Activated CD4-positive, alpha-beta T cell treated with anti-CD3 and anti-CD28 coated beads, Interleukin-2, amount 10 ng/mL, durations not matched to agents 24 days and 14 days (primary cell): ENCODE results near the gene PLSCR3. TPM values are rescaled to one million over a fixed set of nuclear protein-coding genes. Genes with fewer than 3 reads are reported as not detected.

Experiments used
- DNase-seq: peaks from one replicate; pipeline ENCODE4 v3.0.0; 2022
- H3K27ac Mint-ChIP-seq: one replicate; pipeline ENCODE4 v1.8.0; 2022; ENCODE audit warnings: mild to moderate bottlenecking, mixed read lengths
- H3K27me3 Mint-ChIP-seq: one replicate; pipeline ENCODE4 v1.8.0; 2022; ENCODE audit warnings: mixed read lengths
- H3K36me3 Mint-ChIP-seq: one replicate; pipeline ENCODE4 v1.8.0; 2022; ENCODE audit warnings: low read depth, mild to moderate bottlenecking, mixed read lengths
- H3K4me1 Mint-ChIP-seq: one replicate; pipeline ENCODE4 v1.8.0; 2021; ENCODE audit warnings: mixed read lengths
- H3K4me3 Mint-ChIP-seq: one replicate; pipeline ENCODE4 v1.8.0; 2022; ENCODE audit warnings: mild to moderate bottlenecking, moderate library complexity, mixed read lengths
- H3K9me3 Mint-ChIP-seq: one replicate; pipeline ENCODE4 v1.8.0; 2021; ENCODE audit warnings: mixed read lengths
- intact Hi-C: fragments of 100-400 bp; cut with micrococcal nuclease; formaldehyde crosslinking; loops from one replicate; pipeline ENCODE4 v1.15.1; 2023
- total RNA-seq: library from RNA; stranded (reverse); gene quantifications from 2 replicates; pipeline ENCODE4 v1.2.3, GENCODE V29; 2022

PLSCR3 gene
- total RNA-seq, 1 donor from 2014 or later, result 79.8 TPM

- Mint-ChIP-seq H3K27me3 (peaks cover 9% of the 10 kb centered on the region), H3K36me3 (peaks cover 15% of the 10 kb centered on the region), H3K9me3 (no peaks in the 10 kb centered on the region), H3K4me3 (peak overlapping the region; percentile 93), H3K4me1 (peaks cover 38% of the 10 kb centered on the region), H3K27ac (peak overlapping the region; percentile 98)
- peak; percentile 92 for DNase-seq
- intact Hi-C loops, result loop anchor here (1.0 to 5.0 kb wide), 11 partner anchors 19 to 406 kb away; partner anchors contain the start of genes ACADVL, DLG4, PLSCR3 and SENP3
Observed at GRCh38 chr17:7435676-7436555, 41.6 kb upstream of the PLSCR3 start.

DNA sequence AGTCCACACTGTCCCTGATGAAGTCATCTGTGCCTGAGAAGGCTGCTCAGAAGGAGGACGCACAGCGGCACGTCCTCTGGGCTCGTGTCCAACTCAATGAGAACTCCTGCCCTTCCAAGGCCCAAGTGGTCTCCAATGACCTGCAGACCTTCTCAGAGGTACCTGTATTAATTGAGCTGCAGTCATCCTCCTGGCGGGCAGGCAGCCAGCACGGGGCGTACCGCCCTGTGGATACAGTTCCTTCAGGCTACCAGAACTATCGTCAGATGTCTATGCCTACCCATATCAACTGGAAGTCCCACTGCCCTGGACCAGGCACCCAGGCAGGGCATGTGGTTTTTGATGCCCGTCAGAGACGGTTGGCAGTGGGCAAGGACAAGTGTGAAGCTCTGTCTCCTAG lies 38.0 kb upstream of the PLSCR3 start:
- Mint-ChIP-seq H3K27me3 (no peaks in the 10 kb centered on the region), H3K9me3 (no peaks in the 10 kb centered on the region), H3K4me3 (no peak overlapping the region), H3K4me1 (peaks cover 15% of the 10 kb centered on the region), H3K27ac (no peak overlapping the region), H3K36me3 (peaks cover 2% of the 10 kb centered on the region)
- DNase-seq, result no peak
- intact Hi-C loops, result no loop called here

DNA sequence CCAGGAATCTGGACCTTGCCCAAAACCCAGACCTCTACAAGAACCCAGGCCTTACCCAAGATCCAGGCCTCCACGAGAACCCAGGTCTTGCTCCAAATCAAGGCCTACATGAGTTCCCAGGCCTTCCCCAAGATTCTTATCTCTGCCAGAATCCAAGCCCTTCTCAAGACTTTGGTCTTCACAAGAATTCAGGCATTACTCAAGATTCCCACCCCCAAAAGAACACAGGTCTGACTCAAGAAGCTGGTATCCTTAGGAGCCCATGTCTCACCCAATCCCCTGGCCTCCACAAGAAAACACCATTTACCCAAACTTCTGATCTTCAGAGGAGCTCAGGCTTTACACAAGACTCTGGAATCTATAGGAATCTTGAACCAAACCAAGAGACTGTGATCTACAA lies 36.9 kb upstream of the PLSCR3 start:
- no peak overlapping the region for H3K4me3 Mint-ChIP-seq
- no peak overlapping the region for H3K27ac Mint-ChIP-seq
- no peak for DNase-seq
- intact Hi-C loops, result no loop called here
- H3K9me3 Mint-ChIP-seq, result no peaks in the 10 kb centered on the region
- H3K27me3 Mint-ChIP-seq, result no peaks in the 10 kb centered on the region
- H3K4me1 Mint-ChIP-seq, result peaks cover 10% of the 10 kb centered on the region
- H3K36me3 Mint-ChIP-seq, result no peaks in the 10 kb centered on the region

- H3K27me3 Mint-ChIP-seq, result no peaks in the 10 kb centered on the region
- DNase-seq, result no peak
- H3K4me1 Mint-ChIP-seq, result no peaks in the 10 kb centered on the region
- no peak overlapping the region for H3K27ac Mint-ChIP-seq
- intact Hi-C loops, result no loop called here
- H3K4me3 Mint-ChIP-seq, result no peak overlapping the region
- H3K9me3 Mint-ChIP-seq, result no peaks in the 10 kb centered on the region
- no peaks in the 10 kb centered on the region for H3K36me3 Mint-ChIP-seq
Observed at GRCh38 chr17:7429722-7430121, 35.4 kb upstream of the PLSCR3 start.

- no peak within 1 kb of the TSS for H3K4me3 Mint-ChIP-seq
- no peaks in the 10 kb centered on the region for H3K9me3 Mint-ChIP-seq
- H3K4me1 Mint-ChIP-seq, result no peaks in the 10 kb centered on the region
- DNase-seq, result no peak
- no peak within 1 kb of the TSS for H3K27ac Mint-ChIP-seq
- intact Hi-C loops, result no loop called here
- H3K27me3 Mint-ChIP-seq, result no peaks in the 10 kb centered on the region
- H3K36me3 Mint-ChIP-seq, result no peaks in the 10 kb centered on the region
Observed at GRCh38 chr17:7428557-7428956, 34.2 kb upstream of the PLSCR3 start, which contains the start of gene SPEM3. Gene SPEM3 (plus strand): TSS chr17:7428857. CDS start chr17:7428903, 46 bp downstream.

DNA sequence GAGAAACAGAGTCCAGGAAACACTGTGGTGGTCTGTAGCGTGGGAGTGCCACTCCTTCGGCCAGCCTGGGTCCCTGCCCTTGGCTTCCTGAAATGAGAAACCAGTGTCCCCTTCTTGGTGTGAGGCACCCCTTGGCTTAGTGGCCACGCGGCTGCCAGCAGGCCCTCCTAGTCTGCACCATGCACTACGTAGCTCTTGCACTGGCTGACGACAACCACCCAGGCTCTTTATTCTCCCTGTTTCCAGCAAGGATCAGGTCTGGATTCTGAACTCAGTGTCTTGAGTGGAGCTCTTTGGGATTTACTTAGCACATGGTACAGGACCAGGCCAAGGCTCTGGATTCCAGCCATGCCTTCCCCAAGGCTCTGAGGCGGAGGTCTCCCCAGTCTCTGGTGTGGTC lies 33.2 kb upstream of the PLSCR3 start:
- H3K4me3 Mint-ChIP-seq, result no peak overlapping the region
- intact Hi-C loops, result no loop called here
- no peak for DNase-seq
- H3K4me1 Mint-ChIP-seq, result no peaks in the 10 kb centered on the region
- H3K27me3 Mint-ChIP-seq, result no peaks in the 10 kb centered on the region
- no peaks in the 10 kb centered on the region for H3K9me3 Mint-ChIP-seq
- no peak overlapping the region for H3K27ac Mint-ChIP-seq
- no peaks in the 10 kb centered on the region for H3K36me3 Mint-ChIP-seq

DNA sequence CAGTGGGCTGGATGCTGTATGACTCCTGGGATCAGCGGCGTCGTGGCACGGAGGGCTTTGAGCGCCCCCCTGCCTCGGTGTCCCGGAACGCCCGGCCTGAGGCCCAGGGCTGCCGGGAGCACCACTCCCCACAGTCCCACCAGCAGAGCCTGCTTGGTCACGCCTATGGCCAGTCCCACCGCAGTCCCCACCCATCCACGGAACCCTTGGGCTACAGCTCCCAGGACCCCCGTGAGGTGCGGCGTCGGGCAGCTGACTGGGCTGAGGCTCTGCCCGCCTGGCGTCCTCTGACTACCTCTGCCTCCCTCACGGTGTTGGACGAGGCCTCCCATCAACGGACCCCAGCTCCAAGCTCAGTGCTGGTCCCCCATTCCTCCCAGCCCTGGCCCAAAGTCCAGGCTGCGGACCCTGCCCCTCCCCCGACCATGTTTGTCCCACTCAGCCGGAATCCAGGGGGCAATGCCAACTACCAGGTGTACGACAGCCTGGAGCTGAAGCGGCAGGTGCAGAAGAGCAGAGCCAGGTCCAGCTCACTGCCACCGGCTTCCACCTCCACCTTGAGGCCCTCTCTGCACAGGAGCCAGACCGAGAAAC lies 32.7 kb upstream of the PLSCR3 start:
- no peaks in the 10 kb centered on the region for H3K9me3 Mint-ChIP-seq
- no peaks in the 10 kb centered on the region for H3K4me1 Mint-ChIP-seq
- H3K27ac Mint-ChIP-seq, result no peak overlapping the region
- no peaks in the 10 kb centered on the region for H3K36me3 Mint-ChIP-seq
- H3K4me3 Mint-ChIP-seq, result no peak overlapping the region
- intact Hi-C loops, result no loop called here
- H3K27me3 Mint-ChIP-seq, result no peaks in the 10 kb centered on the region
- no peak for DNase-seq

GRCh38 chr17:7426203-7426863 lies 32.0 kb upstream of the PLSCR3 start:
- Mint-ChIP-seq H3K27ac (no peak overlapping the region), H3K9me3 (no peaks in the 10 kb centered on the region), H3K4me1 (no peaks in the 10 kb centered on the region), H3K4me3 (no peak overlapping the region), H3K36me3 (no peaks in the 10 kb centered on the region), H3K27me3 (no peaks in the 10 kb centered on the region)
- DNase-seq, result no peak
- intact Hi-C loops, result no loop called here

- no peaks in the 10 kb centered on the region for H3K27me3 Mint-ChIP-seq
- H3K27ac Mint-ChIP-seq, result no peak overlapping the region
- H3K36me3 Mint-ChIP-seq, result no peaks in the 10 kb centered on the region
- H3K4me3 Mint-ChIP-seq, result no peak overlapping the region
- DNase-seq, result no peak
- no peaks in the 10 kb centered on the region for H3K9me3 Mint-ChIP-seq
- intact Hi-C loops, result no loop called here
- no peaks in the 10 kb centered on the region for H3K4me1 Mint-ChIP-seq
Observed at GRCh38 chr17:7425756-7426155, 31.4 kb upstream of the PLSCR3 start.

GRCh38 chr17:7425316-7425715 lies 31.0 kb upstream of the PLSCR3 start, which contains the start of gene SPEM2:
Gene SPEM2 (plus strand): TSS chr17:7425616. CDS start chr17:7425689, 73 bp downstream.
- H3K4me3 Mint-ChIP-seq, result no peak within 1 kb of the TSS
- no peaks in the 10 kb centered on the region for H3K9me3 Mint-ChIP-seq
- intact Hi-C loops, result no loop called here
- H3K4me1 Mint-ChIP-seq, result no peaks in the 10 kb centered on the region
- H3K27ac Mint-ChIP-seq, result no peak within 1 kb of the TSS
- no peaks in the 10 kb centered on the region for H3K27me3 Mint-ChIP-seq
- DNase-seq, result no peak
- H3K36me3 Mint-ChIP-seq, result no peaks in the 10 kb centered on the region

DNA sequence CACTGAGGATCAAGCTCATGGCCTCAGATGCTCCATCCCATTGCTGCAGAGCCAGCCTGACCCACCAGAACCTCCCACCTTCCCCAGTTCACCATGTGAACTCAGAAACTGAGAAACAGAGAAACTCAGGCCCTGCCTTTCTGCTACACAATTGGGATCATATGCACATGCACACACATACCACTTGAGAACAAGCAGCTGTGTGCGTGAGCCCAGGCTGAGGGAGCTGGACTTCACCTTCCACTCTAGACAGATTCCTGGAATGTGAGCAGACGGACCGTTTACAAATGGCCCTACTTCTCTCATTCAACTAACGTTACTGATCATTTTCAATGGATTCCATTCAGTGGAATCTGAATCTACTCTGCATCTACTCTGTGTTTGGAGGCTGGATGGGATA lies 29.4 kb upstream of the PLSCR3 start:
- Mint-ChIP-seq H3K4me1 (no peaks in the 10 kb centered on the region), H3K36me3 (no peaks in the 10 kb centered on the region), H3K27ac (no peak overlapping the region), H3K9me3 (no peaks in the 10 kb centered on the region), H3K4me3 (no peak overlapping the region), H3K27me3 (no peaks in the 10 kb centered on the region)
- intact Hi-C loops, result no loop called here
- no peak for DNase-seq

GRCh38 chr17:7421186-7421585 lies 26.9 kb upstream of the PLSCR3 start:
- H3K4me1 Mint-ChIP-seq, result no peaks in the 10 kb centered on the region
- H3K27me3 Mint-ChIP-seq, result no peaks in the 10 kb centered on the region
- no peaks in the 10 kb centered on the region for H3K9me3 Mint-ChIP-seq
- intact Hi-C loops, result no loop called here
- DNase-seq, result no peak
- H3K4me3 Mint-ChIP-seq, result no peak overlapping the region
- no peak overlapping the region for H3K27ac Mint-ChIP-seq
- no peaks in the 10 kb centered on the region for H3K36me3 Mint-ChIP-seq

DNA sequence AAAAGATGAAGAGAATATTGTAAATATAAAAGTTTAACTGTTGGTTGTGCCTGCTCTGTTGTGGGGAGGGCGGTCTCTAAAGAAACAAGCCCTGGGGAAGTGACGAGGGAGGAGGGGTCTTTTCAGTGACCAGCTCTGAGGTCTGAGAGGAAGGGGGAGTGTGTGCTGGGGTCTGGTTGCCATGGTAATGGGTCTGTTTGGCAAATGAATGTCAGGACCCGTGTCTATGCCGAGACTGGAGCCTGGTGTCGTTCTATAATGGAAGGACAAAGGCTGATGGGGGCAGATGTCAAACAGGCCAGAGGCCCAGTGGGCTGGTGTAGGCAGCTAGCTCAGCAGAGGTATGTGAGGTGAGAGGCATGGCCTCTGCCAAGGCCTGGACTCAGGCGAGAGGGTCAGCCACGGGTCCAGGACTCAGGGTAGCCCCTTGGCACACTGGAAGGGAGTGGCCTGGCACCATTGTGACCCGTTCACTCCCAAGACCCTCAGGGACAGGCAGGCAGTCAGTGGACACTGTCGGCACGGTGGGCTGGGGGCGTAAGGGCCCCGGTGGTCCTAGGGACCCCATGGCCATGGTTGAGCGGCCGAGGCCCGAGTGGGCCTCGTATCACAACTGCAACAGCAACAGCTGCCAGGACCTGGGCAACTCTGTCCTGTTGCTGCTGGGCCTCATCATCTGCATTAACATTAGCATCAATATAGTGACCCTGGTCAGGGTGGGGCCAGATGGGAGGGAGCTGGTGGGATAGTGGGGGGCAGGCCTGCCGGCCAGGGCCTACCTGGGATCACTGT lies 25.7 kb upstream of the PLSCR3 start, which contains the start of gene SPEM1:
Gene SPEM1, plus strand, starts transcription at position 506 of the 792 bp plus-strand sequence. Its CDS starts 61 bp downstream, at position 567.
- no peak within 1 kb of the TSS for H3K27ac Mint-ChIP-seq
- H3K36me3 Mint-ChIP-seq, result no peaks in the 10 kb centered on the region
- H3K4me3 Mint-ChIP-seq, result no peak within 1 kb of the TSS
- H3K4me1 Mint-ChIP-seq, result no peaks in the 10 kb centered on the region
- H3K27me3 Mint-ChIP-seq, result no peaks in the 10 kb centered on the region
- no peak for DNase-seq
- intact Hi-C loops, result no loop called here
- no peaks in the 10 kb centered on the region for H3K9me3 Mint-ChIP-seq
